Right hindlimb (tissue), 1 donor: ENCODE results near the gene SNRNP48.

ENCODE experiments used
- DNase-seq: peaks from one replicate; pipeline ENCODE4 v3.0.0-alpha.2; 2018

The SNRNP48 gene

DNA sequence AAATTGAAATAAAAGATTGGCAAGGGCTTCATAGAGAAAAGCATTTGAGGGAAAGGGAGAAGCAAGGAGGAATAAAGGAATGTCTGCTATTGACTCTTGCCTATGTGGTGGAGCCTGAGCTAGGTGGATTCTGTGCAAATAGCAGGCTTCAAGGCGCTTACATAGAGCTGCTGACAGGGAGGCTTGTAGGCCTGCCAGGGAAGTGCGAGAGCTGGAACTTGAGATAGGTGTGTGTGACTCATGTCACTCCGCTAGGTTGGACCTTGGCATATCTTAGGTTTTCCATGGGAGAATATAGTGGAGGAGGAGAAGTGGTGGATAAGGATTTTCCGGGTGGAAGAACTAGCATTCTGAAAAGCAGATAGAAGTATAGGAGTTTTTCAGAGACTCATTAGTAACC is 14.0 kb downstream of the SNRNP48 start:
- no peak for DNase-seq

DNA sequence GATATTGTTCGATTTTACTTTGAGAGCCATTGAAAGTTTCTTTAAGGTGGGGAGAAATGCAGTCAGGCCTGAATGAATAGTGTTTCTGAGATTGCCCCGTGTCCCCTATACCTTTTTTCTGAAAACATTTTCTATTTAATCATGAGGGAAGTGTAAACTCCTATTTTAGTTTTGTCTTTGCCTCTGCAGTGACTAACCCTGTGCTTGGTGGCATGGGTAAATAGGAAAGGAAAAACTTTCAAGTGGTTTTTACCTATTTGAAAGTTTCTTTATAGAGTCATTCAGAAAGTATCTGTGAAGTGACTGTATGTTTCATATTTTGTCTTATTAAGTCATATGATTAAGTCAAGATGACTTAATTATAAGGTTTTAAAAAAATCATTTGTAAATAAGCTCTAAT is 14.5 kb downstream of the SNRNP48 start:
- DNase-seq = no peak

DNA sequence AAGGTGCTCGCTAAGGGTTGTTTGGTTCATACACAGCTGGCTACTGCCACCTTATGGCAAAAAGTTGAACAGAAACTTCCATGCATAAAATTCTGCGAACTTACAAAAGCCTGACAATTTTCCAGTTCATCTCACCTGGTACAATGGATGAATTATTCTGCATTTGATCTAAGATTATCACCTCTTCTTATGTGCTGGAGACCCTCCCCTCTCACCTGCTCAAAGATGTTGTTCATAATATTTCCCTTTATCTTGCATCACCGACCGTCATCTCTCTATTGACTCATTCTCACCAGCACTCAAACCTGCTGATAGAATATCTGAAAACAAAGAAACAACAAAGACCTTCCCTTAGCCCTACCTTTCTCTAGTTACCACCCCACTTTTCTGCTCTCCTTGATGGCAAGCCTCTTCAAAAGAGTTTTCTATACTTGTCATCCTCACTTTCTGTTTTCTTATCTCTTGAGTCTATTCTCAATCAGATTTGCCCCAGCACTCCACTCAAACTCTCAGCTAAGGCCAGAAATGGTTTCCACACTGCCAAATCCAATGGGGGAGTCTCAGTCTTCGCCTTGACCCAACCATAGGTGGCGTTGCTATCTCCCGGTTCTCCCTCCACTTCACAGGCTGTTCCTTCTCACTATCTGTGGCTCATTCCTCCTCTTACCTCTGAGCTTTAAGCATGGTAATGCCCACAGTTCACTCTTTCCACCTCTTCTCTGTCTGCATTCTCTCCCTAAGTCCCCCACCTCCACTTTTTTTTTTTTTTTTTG is 25.8 kb downstream of the SNRNP48 start:
- peak; percentile 47 for DNase-seq

DNA sequence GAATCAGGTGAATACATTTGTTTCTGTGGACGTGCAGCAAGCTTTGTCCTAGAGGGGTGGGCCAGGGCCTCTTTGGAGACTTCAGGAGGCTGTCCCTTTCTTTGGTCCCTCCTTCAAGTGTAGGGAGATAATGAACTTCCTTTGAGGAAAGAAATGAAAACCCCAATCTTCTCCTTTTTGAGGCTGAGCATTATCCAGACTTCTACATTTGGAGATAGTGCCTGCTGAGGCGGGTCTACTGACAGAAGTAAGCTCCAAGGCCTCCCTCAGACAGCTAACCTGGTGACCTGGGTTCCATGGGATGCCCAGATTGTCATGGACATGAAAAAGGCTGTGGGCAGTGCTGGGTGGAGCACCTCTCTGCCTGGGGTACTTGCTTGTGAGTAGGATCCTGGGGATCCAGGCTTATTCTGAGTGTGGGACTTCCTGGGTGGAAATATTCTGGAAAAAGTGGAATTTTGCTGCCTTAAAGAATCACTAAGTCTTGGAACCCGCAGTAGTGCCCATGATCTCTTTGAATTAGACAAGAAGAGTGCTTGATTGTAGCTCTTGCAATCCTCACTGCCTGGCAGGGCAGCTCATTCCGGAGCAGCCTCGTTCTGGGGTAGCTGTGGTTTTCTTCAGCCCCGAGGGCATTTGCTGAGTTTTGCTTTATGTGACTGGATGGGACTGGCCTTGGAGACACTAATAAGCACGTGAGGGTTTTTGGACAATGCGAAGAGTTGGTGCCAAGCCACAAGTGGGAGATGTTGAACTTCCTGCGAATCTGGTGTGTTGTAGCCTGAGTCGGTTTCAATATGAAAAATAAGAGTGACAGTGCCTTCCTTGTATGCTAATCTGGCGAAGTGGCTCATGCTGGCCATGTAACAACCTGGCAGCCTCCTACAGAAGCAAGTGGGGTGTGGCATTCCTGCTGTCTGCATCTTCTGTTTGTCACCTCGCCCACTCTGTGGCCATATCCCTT is 28.1 kb downstream of the SNRNP48 start:
- DNase-seq = peak; percentile 47

DNA sequence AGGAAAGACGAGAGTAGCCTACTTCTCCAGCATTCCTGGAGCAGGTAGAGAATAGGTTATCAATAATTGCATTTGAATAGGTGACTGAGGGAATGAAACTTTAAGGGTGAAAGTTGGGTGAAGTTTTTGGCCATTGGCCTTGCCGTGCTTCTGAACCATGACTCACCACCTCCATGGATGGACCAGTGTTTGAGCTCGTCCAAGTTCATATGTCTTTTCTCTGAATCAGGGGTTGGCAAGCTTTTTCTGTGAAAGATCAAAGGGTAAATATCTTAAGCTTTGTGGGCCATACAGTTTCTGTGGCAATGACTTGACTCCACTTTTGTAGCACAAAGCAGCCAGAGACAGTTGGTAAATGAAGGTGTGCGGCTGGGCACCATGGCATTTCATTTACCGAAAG is 31.8 kb downstream of the SNRNP48 start:
- no peak for DNase-seq

DNA sequence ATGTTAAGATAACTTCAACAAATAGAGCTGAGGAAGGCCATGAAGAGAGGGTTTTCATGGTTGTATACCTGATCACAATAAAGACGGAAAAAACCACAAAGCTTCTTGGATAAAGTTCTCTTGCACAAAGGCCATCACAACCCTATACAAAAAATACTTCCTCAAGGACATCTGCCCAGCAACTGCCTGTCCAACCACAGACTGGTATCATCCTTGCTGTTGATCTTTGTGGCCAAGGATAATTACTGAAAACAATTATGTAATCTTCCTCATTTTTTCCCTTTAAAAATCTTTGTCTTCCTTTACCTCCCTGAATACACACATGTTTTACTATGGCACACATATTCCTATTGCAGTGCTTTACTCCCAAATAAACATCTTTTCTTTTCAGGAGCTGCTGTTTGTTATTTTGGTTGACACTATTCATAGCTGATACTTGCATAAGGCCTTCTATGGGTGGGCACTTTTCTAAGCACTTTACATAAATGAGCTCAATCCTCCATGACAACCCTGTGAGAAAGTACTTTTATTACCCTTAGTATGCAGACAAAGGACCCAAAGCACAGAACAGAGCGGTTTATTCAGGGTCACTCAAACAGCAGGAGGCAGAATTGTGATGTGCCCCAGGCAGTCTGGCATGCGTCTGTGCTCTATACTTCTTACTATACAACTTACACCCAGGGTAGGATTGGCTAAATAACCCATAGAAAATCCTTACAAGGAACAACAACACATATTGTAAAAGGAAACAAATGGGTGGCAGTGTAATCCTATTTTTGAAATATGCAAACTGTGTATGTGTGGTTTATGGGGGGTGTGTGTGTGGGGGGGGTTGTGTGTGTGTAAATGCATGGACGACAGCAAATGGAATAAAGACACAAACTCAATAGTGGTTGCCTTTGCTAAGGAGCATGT is 35.1 kb downstream of the SNRNP48 start:
- DNase-seq = no peak

DNA sequence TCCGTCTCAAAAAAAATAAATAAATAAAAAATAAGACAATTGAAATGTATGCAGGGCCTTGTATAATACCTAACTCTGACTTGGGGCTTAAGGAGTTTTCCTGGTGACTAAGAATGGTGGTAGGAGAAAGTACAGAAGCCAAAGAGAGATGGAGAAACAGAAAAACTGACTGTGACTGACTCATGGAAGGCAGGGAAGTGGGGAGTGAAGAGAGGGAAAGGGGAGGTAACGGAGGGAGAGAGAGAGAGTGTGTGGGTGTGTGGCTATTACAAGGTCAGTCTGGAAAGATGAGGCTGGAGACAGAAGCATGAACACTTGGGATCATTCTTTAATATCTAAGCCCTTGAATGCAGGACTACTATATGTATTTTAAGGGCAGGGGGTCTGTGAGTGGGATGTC is 38.5 kb downstream of the SNRNP48 start:
- DNase-seq = no peak

DNA sequence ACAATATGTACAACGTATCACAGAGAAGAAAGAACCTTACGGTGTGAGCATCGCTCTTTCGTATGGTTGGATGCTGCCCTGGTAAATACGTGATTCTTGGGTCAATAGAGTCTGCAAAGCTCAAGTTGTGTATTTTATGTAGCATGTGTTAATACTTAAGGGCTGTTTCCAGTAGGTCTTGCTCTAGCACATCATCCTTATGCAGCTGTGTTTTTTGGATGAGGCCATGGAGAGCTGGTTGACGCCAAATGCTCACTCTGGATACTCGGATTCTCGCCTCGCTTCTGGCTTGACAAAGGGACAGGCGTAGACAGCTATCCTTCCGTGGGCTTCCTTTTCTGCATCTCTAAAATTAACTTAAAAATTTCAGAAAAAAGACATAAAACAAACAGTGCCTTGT is 38.9 kb downstream of the SNRNP48 start:
- DNase-seq = peak; percentile 65

DNA sequence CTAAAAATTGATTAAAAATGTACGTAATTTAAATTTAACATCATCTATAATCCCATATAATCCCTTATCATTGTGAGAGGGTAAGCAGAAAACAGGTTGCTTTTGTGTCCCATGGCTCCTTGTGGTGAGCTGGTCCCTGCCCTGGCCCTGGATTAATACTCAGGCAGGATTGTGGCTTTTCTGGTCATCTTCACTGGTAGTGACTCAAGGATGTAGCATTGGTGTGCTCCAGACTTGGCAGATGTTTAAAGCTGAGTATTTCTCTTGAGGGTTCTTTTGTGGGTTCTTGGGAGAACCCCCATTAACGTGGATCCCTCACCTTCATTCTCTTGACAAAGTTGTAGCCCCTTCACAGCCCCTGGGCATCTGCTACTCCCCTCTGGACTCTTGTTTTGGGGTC is 39.3 kb downstream of the SNRNP48 start:
- DNase-seq = no peak

DNA sequence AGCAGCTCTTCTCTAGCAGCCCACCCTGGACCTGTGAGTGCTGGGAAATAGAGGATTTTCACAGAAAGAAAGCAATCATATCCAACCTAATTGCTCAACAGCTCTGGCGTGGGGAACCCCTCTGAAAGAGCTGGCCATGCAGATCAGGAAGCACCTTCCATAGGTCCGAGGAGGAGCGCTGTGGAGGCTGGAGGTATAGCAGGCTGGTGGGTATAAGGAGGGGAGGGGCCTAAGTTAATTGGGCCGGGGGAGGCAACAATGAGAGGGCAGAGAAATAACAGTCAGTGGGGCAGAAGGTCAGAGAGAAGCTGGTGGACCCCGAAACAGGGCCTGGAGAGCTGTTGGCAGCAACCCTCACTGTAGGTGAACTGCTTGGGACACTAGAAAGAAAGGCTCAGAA is 40.8 kb downstream of the SNRNP48 start:
- DNase-seq = no peak

DNA sequence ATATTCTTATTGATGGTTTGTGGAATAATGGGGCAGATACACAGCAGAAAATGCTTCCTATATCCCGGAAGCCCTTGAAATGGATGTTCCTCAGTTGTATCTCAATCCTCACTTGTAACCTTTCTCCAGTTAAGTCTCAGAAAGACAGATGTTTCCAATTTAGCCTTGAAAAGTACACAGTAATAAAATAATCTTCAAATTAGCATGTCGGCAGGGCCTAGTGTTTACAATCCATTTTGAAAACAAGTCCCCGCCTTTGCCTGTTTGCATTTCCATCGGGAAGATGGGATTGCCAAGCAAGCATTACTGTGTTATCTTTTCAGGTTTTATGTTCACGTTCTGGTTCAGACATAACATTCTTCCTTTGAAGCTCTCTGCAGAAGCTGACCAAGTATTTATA is 41.5 kb downstream of the SNRNP48 start:
- no peak for DNase-seq

DNA sequence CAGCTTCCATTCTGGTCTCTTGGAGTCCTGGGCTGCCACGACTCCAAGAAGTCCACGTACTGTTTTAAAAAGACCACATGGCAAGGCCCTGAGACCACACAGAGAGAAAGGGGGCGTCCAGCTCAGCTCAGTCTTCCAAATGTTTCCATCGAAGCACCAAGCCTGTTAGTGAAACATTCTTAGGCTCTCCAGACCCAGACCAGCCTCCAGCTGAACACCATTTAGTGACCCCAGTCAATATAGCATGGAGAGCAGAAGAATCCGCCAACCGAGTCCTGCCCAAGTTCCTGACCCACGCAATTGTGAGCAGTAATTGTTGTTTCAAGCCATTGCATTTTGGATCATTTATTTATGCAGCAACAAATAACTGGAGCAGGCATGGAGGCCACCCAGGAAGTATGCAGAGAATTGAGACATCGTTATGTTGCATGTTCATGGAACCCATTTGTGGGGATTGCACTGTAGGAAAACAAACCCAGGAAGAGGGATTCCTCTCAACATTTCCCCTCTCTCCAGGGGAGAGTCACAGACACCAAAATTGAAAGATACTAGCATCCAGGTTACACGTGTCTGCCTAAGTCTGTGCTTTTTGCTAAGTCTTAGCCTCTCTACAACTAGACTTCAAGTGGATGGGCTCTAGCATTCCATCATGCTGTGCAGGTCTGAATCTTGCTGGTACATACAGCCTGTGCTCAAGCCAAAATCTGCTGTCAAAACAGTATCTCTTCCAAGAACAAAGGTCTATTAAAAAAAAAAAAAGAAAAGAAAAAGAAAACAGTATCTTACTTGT is 42.7 kb downstream of the SNRNP48 start:
- DNase-seq = no peak

DNA sequence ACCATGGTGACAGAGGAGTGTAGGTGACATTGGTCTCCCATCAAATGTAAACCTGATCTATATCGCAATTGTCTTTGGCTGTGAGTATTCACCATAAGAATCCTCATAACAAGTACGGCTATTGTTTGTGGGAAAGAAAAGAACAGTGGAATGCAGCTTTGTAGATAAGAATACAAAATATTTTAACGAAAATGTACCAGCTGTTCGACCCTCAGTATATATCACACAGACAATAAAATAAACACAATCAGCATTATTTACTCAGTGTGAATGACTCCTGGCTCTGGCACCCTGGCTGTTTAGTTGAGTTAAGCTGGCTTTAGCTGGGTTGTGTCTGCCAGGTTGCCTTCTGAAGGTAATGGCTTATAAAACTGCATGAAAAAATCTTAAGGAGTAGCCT is 43.4 kb downstream of the SNRNP48 start:
- no peak for DNase-seq

DNA sequence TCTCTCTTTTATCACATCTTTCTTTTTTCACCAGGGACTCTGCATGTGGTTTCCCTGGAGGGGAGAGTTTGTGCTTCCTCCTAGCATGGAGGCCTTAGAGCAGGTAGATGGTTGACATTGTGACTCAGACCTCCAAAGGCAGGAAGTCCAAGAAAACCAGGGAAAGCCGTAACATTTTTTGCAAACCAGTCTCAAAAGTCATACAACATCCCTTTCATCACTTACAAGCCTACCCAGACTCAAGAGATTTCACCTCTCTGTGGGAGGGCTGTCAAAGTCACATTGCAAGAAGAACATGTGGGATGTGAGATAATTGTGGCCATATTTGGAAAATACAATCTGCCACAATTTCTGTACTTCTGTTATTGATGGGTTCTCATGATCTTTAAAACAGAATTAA is 46.2 kb downstream of the SNRNP48 start:
- no peak for DNase-seq

DNA sequence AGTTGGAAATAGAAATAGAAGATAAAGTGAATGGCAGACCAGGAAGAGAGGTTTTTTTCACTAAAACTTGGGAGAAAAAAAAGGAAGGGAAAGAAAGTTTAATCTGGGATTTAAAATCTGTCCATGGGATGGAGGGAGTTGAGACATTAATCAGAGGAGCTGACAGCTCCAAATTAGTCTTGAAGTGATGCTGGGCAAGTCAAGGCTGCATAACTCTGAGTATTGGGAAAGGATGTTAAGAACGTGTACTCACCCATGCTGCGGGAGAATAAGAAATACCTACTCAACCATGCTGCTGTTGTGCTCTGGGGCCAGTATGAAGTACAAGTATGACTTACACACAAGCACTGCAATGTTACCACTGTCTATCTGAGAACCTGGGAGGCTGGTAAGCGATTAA is 47.5 kb downstream of the SNRNP48 start:
- DNase-seq = no peak

DNA sequence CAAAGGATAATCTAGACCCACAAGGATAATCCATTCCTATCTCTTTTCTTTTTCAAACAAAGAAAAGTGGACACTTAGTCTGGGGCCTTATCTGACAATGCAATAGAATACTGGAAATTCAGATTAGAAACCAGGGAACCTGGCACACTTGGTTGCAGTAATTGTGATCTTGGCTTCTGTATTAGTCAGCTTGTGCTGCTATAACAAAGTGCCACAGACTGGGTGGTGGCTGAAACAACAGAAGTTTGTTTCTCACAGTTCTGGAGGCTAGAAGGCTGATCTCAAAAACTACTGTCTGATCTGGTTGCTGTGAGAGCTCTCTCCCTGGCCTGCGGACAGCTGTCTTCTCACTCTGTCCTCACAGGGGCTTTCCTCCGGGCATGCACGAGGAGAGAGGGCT is 49.4 kb downstream of the SNRNP48 start:
- no peak for DNase-seq

DNA sequence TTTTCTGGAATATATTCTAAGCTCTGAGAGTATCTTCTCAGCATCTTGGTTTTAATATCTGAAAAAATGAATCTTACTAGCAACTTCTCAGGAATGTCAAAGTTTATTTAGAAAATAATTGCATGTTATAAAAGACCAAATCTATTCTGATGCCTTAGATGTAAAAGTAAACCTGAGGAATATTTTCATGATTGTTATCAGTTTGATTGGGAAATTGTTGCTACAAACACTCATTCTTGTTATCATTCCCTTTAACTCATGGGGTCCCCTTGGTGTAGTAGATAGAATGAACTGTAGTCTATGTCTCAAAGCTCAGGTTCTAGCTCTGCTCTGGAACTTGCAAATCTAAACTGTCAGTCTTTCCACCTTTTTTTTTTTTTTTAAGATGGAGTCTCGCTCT is 50.0 kb downstream of the SNRNP48 start:
- no peak for DNase-seq

DNA sequence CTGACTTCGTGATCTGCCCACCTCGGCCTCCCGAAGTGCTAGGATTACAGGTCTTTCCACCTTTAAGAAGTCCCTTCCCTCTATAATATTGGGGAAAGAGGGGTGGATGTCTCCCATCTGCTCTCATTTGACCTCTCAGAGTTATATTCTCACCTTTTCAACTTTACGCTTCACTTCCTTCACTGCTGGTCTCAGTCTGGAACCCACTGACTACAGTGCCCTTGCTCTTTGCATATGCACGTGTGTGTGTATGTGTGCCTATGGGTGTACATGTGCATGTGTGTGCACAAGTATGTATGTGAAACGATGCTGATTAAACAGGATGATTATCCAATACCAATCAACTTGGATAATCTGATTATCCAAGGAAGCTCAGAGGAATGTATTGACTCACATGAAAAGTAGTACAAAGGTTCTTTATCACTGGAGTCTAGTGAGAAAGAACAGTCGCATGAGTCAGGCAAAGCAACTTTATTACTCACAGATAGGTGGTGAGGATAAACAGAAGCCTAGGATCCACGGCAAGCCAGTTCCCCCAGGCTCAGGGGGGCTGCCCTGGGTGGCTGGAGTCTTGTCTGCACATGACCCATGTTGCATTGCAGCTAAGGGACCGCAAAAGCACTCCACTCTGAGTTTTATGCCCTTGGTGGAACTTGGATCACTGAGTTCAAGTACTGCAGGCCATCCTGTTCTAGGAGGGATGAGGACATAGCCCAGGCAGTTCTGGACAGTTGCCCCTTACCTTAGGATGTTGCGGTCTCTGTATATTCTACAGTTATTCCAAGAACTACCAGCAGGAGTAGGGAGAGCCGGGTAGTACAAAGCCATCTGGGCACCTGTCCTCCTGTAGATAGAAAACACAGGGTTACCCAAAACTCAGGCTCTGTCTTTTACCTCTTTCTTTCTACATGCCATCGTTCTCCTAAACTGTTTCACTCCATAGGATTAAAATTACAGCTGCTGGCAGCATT is 50.9 kb downstream of the SNRNP48 start:
- DNase-seq = no peak

DNA sequence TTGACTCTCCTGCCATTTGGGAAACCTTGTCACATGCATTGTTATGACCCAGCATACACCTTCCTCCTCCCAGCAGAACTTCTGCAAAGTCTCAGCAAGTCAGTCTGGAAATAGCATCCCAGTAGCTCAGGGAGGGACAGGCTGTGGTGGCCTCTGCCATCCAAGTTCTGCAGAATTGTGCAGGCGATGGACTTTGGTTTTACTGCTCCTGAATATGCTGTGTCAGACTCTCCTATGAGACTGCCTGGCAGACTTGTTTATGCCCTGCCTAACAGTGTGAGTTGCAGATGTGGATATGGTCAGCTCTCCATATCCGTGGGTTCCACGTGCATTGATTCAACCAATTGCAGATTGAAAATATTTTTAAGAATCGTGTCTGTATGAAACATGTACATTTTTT is 52.8 kb downstream of the SNRNP48 start:
- DNase-seq = no peak

DNA sequence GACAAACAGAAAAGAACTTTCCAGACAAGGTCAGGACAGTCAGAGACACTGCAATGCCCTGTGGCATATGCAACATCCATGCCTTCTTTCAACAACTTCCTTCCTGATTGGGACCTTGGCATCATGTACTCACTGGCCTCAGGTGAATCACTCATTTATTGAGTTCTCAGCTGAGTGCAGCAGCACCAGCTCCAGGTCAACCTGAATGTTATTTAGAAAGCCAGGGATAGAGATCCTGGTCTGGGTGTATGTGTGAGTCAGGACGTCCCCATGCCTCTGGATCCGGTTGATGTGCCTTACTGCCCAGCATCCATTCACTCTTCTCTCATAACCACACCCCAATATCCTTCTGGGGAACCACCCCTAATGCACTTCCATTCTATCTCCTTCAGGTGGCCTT is 54.4 kb downstream of the SNRNP48 start:
- DNase-seq = no peak

DNA sequence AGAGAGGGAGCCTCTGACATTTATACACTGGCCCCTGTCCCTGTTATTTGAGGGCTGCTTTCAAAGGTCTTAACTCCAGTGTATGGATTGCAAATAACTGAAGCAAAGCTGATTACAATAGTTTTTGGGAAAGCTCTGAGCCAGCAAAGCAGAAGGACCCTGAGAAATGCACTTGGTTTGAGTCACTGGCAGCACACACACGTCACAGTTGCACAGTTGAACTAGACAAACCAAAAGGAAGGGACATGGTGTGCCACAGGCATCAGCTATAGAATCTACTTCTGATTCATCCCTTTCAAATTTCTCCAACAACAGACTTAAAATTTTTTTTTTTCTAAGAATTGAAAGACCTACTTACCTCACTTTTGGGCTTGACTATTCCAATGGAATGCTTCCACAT is 56.4 kb downstream of the SNRNP48 start:
- no peak for DNase-seq
